A673 (cell line): ENCODE results near the gene NCAN. TPM values are rescaled to one million over a fixed set of nuclear protein-coding genes. Genes with fewer than 3 reads are reported as not detected.

Source experiments
- BruUV-seq: library from RNA; stranded (reverse); fragments of 400-500 nt; replicated peaks from 2 replicates; lab custom pipeline; 2021; lab: Mats Ljungman, UMichigan
- CTCF ChIA-PET: fragments of 300-600 bp; sonication (Branson Sonifier 250); formaldehyde crosslinking; loops from one replicate; lab custom pipeline; 2022; ENCODE audit warnings: antibody characterized with exemption; lab: Charles Lee
- POLR2A ChIA-PET: fragments of 300-600 bp; sonication (Branson Sonifier 250); formaldehyde crosslinking; loops from one replicate; lab custom pipeline; 2022; ENCODE audit warnings: antibody characterized with exemption; ENCODE audit not compliant: low non-redundant PET; lab: Charles Lee
- DNase-seq: peaks from one replicate; pipeline ENCODE4 v3.0.0-alpha.2; 2015; ENCODE audit warnings: low spot score
- H3K27ac ChIP-seq: fragments of 200-600 bp; sonication (generic); 2 replicates; pipeline ENCODE4 v1.5.1; 2016; ENCODE audit warnings: mixed run types, low read depth, mild to moderate bottlenecking, mixed read lengths, antibody characterized with exemption, low read length; ENCODE audit not compliant: poor library complexity, severe bottlenecking
- H3K27me3 ChIP-seq: fragments of 200-600 bp; sonication (generic); replicated peaks from 2 replicates; pipeline ENCODE4 v1.6.1; 2017; ENCODE audit warnings: mixed run types, low read depth, mild to moderate bottlenecking, mixed read lengths, antibody characterized with exemption, low read length; ENCODE audit not compliant: insufficient read depth, poor library complexity
- H3K36me3 ChIP-seq: fragments of 200-600 bp; sonication (generic); 2 replicates; pipeline ENCODE4 v1.6.1; 2016; ENCODE audit warnings: mixed run types, mild to moderate bottlenecking, mixed read lengths, antibody characterized with exemption, low read length; ENCODE audit not compliant: insufficient read depth, poor library complexity, severe bottlenecking
- H3K4me1 ChIP-seq: fragments of 200-600 bp; sonication (generic); 2 replicates; pipeline ENCODE4 v1.6.1; 2017; ENCODE audit warnings: mixed run types, mild to moderate bottlenecking, mixed read lengths, antibody characterized with exemption, low read length; ENCODE audit not compliant: insufficient read depth, poor library complexity, severe bottlenecking
- H3K4me3 ChIP-seq: fragments of 200-600 bp; sonication (generic); 2 replicates; pipeline ENCODE4 v1.5.1; 2016; ENCODE audit warnings: low read depth, mixed run types, mild to moderate bottlenecking, mixed read lengths, low read length; ENCODE audit not compliant: poor library complexity, severe bottlenecking
- H3K9me3 ChIP-seq: fragments of 200-600 bp; sonication (generic); 2 replicates; pipeline ENCODE4 v1.6.1; 2016; ENCODE audit warnings: mixed run types, low read depth, mild to moderate bottlenecking, mixed read lengths, antibody characterized with exemption, low read length; ENCODE audit not compliant: poor library complexity, severe bottlenecking
- EZH2 ChIP-seq: fragments of 200-600 bp; sonication (generic); IDR thresholded peaks from 2 replicates; pipeline ENCODE4 v1.6.1; 2017; ENCODE audit warnings: borderline replicate concordance, low read depth, mild to moderate bottlenecking, mixed read lengths, antibody characterized with exemption, low read length; ENCODE audit not compliant: poor library complexity, severe bottlenecking
- intact Hi-C: fragments of 100-400 bp; cut with micrococcal nuclease; formaldehyde crosslinking; loops from one replicate; pipeline ENCODE4 v1.10.0; 2022; ENCODE audit not compliant: unreplicated experiment
- total RNA-seq: library from RNA; stranded (reverse); gene quantifications from 2 replicates; pipeline ENCODE4 v1.2.3, GENCODE V29; 2021
- TF ChIP-seq, protein P1 (sequence below): fragments of 300-800, 200-600 bp; sonication (generic); conservative IDR thresholded peaks from 2 replicates; pipeline ENCODE4 v1.5.1; 2017; ENCODE audit warnings: low read depth, mild to moderate bottlenecking, antibody characterized with exemption, low read length, moderate library complexity, mixed read lengths

Gene NCAN
- total RNA-seq, 1 experiment from 2014 or later = not detected

DNA sequence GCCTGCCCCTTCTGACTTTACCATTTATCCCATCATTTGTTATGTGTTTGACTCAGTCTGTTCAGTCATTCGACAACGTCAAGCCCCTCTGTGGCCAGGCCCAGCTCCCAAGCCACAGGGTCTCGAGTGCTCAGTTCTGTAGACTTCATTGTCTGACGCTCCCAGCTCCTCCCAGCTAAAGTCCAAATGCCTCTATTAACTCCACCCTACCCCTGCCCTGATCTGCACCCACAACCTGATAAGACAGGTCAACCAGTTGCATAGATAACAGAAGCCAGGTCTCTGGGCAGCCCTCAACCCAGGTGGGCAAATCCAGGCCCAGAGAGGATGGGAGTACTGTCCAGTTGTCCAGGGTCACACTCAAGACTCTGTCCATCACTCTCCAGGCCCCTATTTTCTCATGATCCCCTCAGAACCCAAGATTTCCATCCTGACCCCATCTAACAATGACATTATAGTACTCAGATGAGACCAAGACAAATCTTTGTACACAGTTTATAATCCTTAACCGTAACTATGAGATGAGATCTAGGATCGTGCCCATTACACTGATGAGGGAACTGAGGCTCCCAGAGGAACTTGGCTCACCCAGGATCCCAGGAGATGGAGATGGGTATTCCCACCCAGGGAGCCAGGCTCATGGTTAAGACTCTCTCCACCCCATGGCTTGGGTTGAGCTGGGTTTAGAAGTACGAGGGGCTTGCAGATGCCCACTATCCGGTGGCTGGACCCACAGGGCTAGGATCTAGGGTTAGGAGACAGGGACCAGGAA lies 60.3 kb downstream of the NCAN start:
- H3K4me3 ChIP-seq = no peak overlapping the region
- intact Hi-C loops = no loop called here

DNA sequence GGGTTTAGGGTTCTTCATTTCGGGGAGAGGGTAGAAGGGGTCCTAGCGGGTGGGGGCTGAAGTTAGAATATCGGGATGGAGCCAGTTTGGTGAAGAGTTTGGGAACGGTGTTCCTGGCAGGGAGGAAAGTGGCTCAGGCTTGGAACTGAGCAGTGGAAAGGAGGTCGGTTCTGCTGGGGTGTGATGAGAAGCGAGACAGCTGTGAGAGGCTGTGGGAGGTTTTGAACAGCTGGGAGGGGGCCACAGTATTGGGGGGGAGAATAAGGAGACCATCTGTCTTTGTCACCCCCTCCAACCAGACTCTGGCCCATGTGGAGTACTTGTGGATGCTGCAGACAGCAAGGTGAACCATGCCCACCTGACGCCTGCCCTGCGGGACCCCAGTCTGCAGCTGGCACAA lies 62.4 kb downstream of the NCAN start:
- Histone ChIP-seq H3K4me3 (no peak overlapping the region), H3K36me3 (peaks cover 24% of the 10 kb centered on the region), H3K27me3 (peaks cover 4% of the 10 kb centered on the region), H3K4me1 (peaks cover 7% of the 10 kb centered on the region), H3K9me3 (no peaks in the 10 kb centered on the region), H3K27ac (no peak overlapping the region)
- CTCF ChIA-PET = no interaction called here
- BruUV-seq = no TSS peak
- no peak for DNase-seq
- no peak for TF ChIP-seq EZH2
- TF ChIP-seq, protein P1, sequence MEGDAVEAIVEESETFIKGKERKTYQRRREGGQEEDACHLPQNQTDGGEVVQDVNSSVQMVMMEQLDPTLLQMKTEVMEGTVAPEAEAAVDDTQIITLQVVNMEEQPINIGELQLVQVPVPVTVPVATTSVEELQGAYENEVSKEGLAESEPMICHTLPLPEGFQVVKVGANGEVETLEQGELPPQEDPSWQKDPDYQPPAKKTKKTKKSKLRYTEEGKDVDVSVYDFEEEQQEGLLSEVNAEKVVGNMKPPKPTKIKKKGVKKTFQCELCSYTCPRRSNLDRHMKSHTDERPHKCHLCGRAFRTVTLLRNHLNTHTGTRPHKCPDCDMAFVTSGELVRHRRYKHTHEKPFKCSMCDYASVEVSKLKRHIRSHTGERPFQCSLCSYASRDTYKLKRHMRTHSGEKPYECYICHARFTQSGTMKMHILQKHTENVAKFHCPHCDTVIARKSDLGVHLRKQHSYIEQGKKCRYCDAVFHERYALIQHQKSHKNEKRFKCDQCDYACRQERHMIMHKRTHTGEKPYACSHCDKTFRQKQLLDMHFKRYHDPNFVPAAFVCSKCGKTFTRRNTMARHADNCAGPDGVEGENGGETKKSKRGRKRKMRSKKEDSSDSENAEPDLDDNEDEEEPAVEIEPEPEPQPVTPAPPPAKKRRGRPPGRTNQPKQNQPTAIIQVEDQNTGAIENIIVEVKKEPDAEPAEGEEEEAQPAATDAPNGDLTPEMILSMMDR = no peak
- POLR2A ChIA-PET = interaction anchor here (0.6 kb wide), 1 partner anchor 15 kb away, joined by 3 read pairs; no protein-coding TSS in a partner anchor
- intact Hi-C loops = no loop called here

More for the DNA sequence above, 60.3 kb downstream of the NCAN start:
- Histone ChIP-seq H3K27me3 (peaks cover 4% of the 10 kb centered on the region), H3K9me3 (no peaks in the 10 kb centered on the region), H3K4me1 (no peaks in the 10 kb centered on the region), H3K27ac (no peak overlapping the region), H3K36me3 (peaks cover 17% of the 10 kb centered on the region)
- BruUV-seq = no TSS peak
- CTCF ChIA-PET = no interaction called here
- DNase-seq = no peak
- TF ChIP-seq, protein P1 = no peak
- TF ChIP-seq EZH2 = no peak
- POLR2A ChIA-PET = no interaction called here

DNA sequence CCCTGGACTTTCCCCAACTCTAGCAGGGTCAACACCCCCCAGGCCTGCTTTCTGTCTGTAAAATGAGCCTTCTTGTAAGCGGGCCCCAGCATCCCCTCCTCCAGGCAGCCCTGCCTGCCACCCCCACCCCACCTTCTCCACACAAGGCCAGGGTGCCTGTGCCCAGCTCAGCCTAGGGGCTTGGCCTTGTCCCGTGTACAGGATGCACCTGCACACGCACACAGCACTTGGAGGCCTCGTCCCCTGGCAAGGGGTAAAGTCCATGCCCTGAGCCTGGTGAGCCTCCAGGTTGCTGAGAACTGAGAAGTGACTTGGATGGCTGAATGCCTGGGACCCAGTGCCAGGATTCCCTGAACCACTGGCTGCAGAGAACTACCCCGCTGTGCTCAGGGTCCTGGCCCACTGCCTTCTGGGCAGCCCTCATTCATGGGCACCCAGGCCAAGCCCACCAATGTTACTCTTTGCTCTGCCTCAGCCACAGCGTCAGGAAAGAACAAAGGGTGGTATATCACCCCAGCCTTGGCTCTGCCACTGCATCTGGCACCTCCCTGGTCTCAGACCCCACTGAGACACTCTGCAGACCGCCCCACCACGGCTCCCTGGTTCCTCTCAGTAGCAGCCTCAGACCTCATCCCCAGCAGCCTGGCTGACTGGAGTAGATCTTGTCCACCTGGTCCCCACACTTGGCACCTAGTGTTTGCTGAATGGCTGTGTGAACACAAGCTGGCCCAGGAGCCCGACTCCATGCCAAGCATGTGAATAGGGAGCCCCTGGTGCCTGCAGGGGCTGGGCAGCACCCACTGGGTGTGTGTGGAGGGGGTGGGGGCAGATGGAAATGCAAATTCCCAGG lies 63.2 kb downstream of the NCAN start:
- ChIA-PET POLR2A (no interaction called here), CTCF (no interaction called here)
- no TSS peak for BruUV-seq
- TF ChIP-seq EZH2 = no peak
- TF ChIP-seq, protein P1 = no peak
- peaks cover 4% of the 10 kb centered on the region for H3K27me3 ChIP-seq
- H3K27ac ChIP-seq = no peak overlapping the region
- peaks cover 7% of the 10 kb centered on the region for H3K4me1 ChIP-seq
- no peak for DNase-seq
- intact Hi-C loops = no loop called here
- H3K9me3 ChIP-seq = no peaks in the 10 kb centered on the region
- H3K4me3 ChIP-seq = no peak overlapping the region
- peaks cover 24% of the 10 kb centered on the region for H3K36me3 ChIP-seq
